Upper lobe of left lung (tissue), 6 donors: ENCODE results near the gene BANP. TPM values are rescaled to one million over a fixed set of nuclear protein-coding genes. Genes with fewer than 3 reads are reported as not detected.
"Not testable (repeated sequence)": the region's sequence is repeated elsewhere in the genome, so short reads cannot be mapped to it uniquely, and the experiment has no call there.

Experiments used
- ATAC-seq, 2 donors: fragments of 200-7000 bp; cut with Tn5 transposase; one replicate each; pipeline ENCODE4 v1.9.1; 2022; ENCODE audit warnings: mild to moderate bottlenecking in 2 of 2, moderate library complexity in 2 of 2; ENCODE audit not compliant: low FRiP score in 2 of 2
- DNase-seq, 2 donors: peaks; one replicate each; pipeline ENCODE4 v3.0.0-alpha.2; 2019 to 2020
- H3K27ac ChIP-seq, 4 donors: fragments of 200-600 bp; sonication (generic); one replicate each; pipeline ENCODE4 v1.5.1; 2016 to 2019
- H3K27me3 ChIP-seq, 4 donors: fragments of 200-600 bp; sonication (generic); one replicate each; pipeline ENCODE4 v1.5.1; 2017 to 2019
- H3K36me3 ChIP-seq, 4 donors: fragments of 200-600 bp; sonication (generic); one replicate each; pipeline ENCODE4 v1.5.1; 2016 to 2019
- H3K4me1 ChIP-seq, 4 donors: fragments of 200-600 bp; sonication (generic); one replicate each; pipeline ENCODE4 v1.5.1; 2018 to 2019
- H3K4me3 ChIP-seq, 4 donors: fragments of 200-600 bp; sonication (generic); one replicate each; pipeline ENCODE4 v1.5.1; 2017 to 2019; ENCODE audit warnings: mild to moderate bottlenecking in 2 of 4, moderate library complexity in 1 of 4
- H3K9me3 ChIP-seq, 4 donors: fragments of 200-600 bp; sonication (generic); one replicate each; pipeline ENCODE4 v1.5.1; 2018 to 2019
- CTCF ChIP-seq, 6 experiments: fragments of 450-650 bp in 4 of 6; fragments of 200-600 bp in 2 of 6; sonication (generic) in 2 of 6; IDR thresholded peaks; one replicate each; pipeline ENCODE4 v1.5.1; 2016 to 2019; ENCODE audit warnings: antibody characterized with exemption in 6 of 6
- EP300 ChIP-seq, 4 donors: sonication (generic); formaldehyde crosslinking; IDR thresholded peaks; one replicate each; pipeline ENCODE4 v1.5.1; 2017; ENCODE audit warnings: antibody characterized with exemption in 4 of 4, control low read depth in 2 of 4
- POLR2A ChIP-seq, 4 donors: fragments of 450-650 bp; IDR thresholded peaks; one replicate each; pipeline ENCODE4 v1.5.1; 2016 to 2017; ENCODE audit warnings: antibody characterized with exemption in 4 of 4, mild to moderate bottlenecking in 2 of 4
- POLR2AphosphoS5 ChIP-seq, 2 donors: sonication (generic); formaldehyde crosslinking; IDR thresholded peaks; one replicate each; pipeline ENCODE4 v1.5.1; 2017; ENCODE audit warnings: antibody characterized with exemption in 2 of 2
- WGBS, 2 donors: methylation state at CpG; one replicate each; pipeline ENCODE4 v1.1.5; 2017 to 2018; 5-methylcytosine and 5-hydroxymethylcytosine counted together
- total RNA-seq, 6 donors: library from RNA; depleted of rRNA in 4 of 6; stranded (reverse); fragments of >200 nt in 4 of 6; gene quantifications; one replicate each; pipeline versions ENCODE4 v1.1.0 to v1.2.1, GENCODE V29; 2016 to 2021
- donor health status: DM: no; HTN: no; CAD: no; lungs with moderate emphysema.
- donor health status: DM: no; HTN: yes; CAD: no; lungs with severe emphysema.

BANP gene
- total RNA-seq, 6 donors from 2014 or later, result 15.2 to 47.1 (median 24.4) TPM

GRCh38 chr16:88113545-88114045, 162.4 kb downstream of the BANP start:
- Histone ChIP-seq H3K27me3 (no peaks in the 10 kb centered on the region), H3K4me3 (no peak overlapping the region), H3K9me3 (no peaks in the 10 kb centered on the region), H3K27ac (no peak overlapping the region), H3K4me1 (peaks cover 0 to under 1% (median 0%) of the 10 kb centered on the region in 4 donors), H3K36me3 (no peaks in the 10 kb centered on the region)
- TF ChIP-seq POLR2A (IDR thresholded peaks at IDR 0.05) (no peak), POLR2AphosphoS5 (IDR thresholded peaks at IDR 0.05) (no peak), EP300 (IDR thresholded peaks at IDR 0.05) (no peak), CTCF (IDR thresholded peaks at IDR 0.05) (no peak)
- no peak for ATAC-seq
- DNase-seq, result peak in 1 of 2 donors; percentile 57
- WGBS, 2 donors, result 72 to 86% methylated on average over 10 to 12 of the region's 20 CpGs

- DNase-seq, result peak in 1 of 2 donors; percentile 32
- H3K36me3 ChIP-seq, H3K9me3 ChIP-seq, H3K27ac ChIP-seq, ATAC-seq, H3K27me3 ChIP-seq, H3K4me1 ChIP-seq, H3K4me3 ChIP-seq: not testable (repeated sequence)
- WGBS, 2 donors, result 44 to 51% methylated on average over 19 to 21 of the region's 22 CpGs
Observed at GRCh38 chr16:88114541-88115228, 163.5 kb downstream of the BANP start.

- no peak overlapping the region for H3K4me3 ChIP-seq
- ATAC-seq (no peak), DNase-seq (peak in 1 of 2 donors; percentile 28)
- no peaks in the 10 kb centered on the region for H3K36me3 ChIP-seq
- TF ChIP-seq POLR2AphosphoS5 (IDR thresholded peaks at IDR 0.05) (no peak), CTCF (IDR thresholded peaks at IDR 0.05) (no peak), EP300 (IDR thresholded peaks at IDR 0.05) (no peak), POLR2A (IDR thresholded peaks at IDR 0.05) (no peak)
- H3K9me3 ChIP-seq, result no peaks in the 10 kb centered on the region
- WGBS, 2 donors, result 73% methylated on average over 12 to 13 of the region's 13 CpGs
- H3K27me3 ChIP-seq, result no peaks in the 10 kb centered on the region
- H3K27ac ChIP-seq, result no peak overlapping the region
- H3K4me1 ChIP-seq, result peaks cover 0 to 8% (median 0%) of the 10 kb centered on the region in 4 donors
Observed at GRCh38 chr16:88116121-88116520, 164.9 kb downstream of the BANP start.

- Histone ChIP-seq H3K4me3 (no peak overlapping the region), H3K27ac (no peak overlapping the region), H3K27me3 (no peaks in the 10 kb centered on the region), H3K4me1 (peaks cover 0 to 8% (median 0%) of the 10 kb centered on the region in 4 donors), H3K9me3 (no peaks in the 10 kb centered on the region), H3K36me3 (no peaks in the 10 kb centered on the region)
- no peak for TF ChIP-seq POLR2A (IDR thresholded peaks at IDR 0.05)
- TF ChIP-seq EP300 (IDR thresholded peaks at IDR 0.05), result no peak
- TF ChIP-seq CTCF (IDR thresholded peaks at IDR 0.05), result no peak
- TF ChIP-seq POLR2AphosphoS5 (IDR thresholded peaks at IDR 0.05), result no peak
- ATAC-seq (no peak), DNase-seq (peak in 1 of 2 donors; percentile 29)
- 93 to 95% methylated on average over 18 to 20 of the region's 20 CpGs for WGBS, 2 donors
Observed at GRCh38 chr16:88117476-88117868, 166.2 kb downstream of the BANP start.

GRCh38 chr16:88118376-88118775, 167.1 kb downstream of the BANP start:
- WGBS, 2 donors, result 47 to 57% methylated on average over 12 to 13 of the region's 13 CpGs
- H3K27me3 ChIP-seq, result no peaks in the 10 kb centered on the region
- peaks cover 0 to 8% (median 0%) of the 10 kb centered on the region in 4 donors for H3K4me1 ChIP-seq
- no peaks in the 10 kb centered on the region for H3K9me3 ChIP-seq
- no peak for TF ChIP-seq CTCF (IDR thresholded peaks at IDR 0.05)
- no peak for TF ChIP-seq EP300 (IDR thresholded peaks at IDR 0.05)
- no peak overlapping the region for H3K4me3 ChIP-seq
- ATAC-seq (no peak), DNase-seq (peak in 1 of 2 donors; percentile 46)
- no peaks in the 10 kb centered on the region for H3K36me3 ChIP-seq
- no peak overlapping the region for H3K27ac ChIP-seq

- H3K36me3 ChIP-seq, H3K4me1 ChIP-seq, H3K9me3 ChIP-seq, H3K27me3 ChIP-seq, H3K4me3 ChIP-seq: not testable (repeated sequence)
- 28 to 41% methylated on average over 23 to 28 of the region's 28 CpGs for WGBS, 2 donors
- H3K27ac ChIP-seq, result peak overlapping the region in 1 of 4 donors; percentile 53
- DNase-seq (peak in 1 of 2 donors; percentile 67), ATAC-seq (peak; percentile 28 to 79)
Observed at GRCh38 chr16:88118852-88119741, 167.9 kb downstream of the BANP start.

GRCh38 chr16:88119881-88120751, 168.9 kb downstream of the BANP start:
- H3K4me1 ChIP-seq, H3K36me3 ChIP-seq, H3K27me3 ChIP-seq, H3K27ac ChIP-seq, H3K9me3 ChIP-seq, H3K4me3 ChIP-seq: not testable (repeated sequence)
- ATAC-seq (peak in 1 of 2 donors; percentile 10), DNase-seq (peak in 1 of 2 donors; percentile 69)
- WGBS, 2 donors, result 91 to 93% methylated on average over 36 to 49 of the region's 49 CpGs
